Esophagus squamous epithelium (tissue), 5 donors: ENCODE data around the gene ADAMTS3. TPM values are rescaled to one million over a fixed set of nuclear protein-coding genes. Genes with fewer than 3 reads are reported as not detected.
A peak's percentile ranks its signal among the peaks of the same experiment; 100 is the strongest.

Source experiments
- DNase-seq: peaks from one replicate; lab custom pipeline; 2025; lab: John Stamatoyannopoulos, UW
- H3K27ac ChIP-seq, 4 donors: fragments of 200-600 bp; sonication (generic); one replicate each; pipeline ENCODE4 v1.5.1; 2016 to 2019; ENCODE audit warnings: mild to moderate bottlenecking in 1 of 4
- H3K27me3 ChIP-seq, 4 donors: fragments of 200-600 bp; sonication (generic); 1 replicate in 3 of 4; 2 replicates in 1 of 4; pipeline versions ENCODE4 v1.5.1 to v1.6.0; 2017 to 2021; ENCODE audit warnings: antibody characterized with exemption in 1 of 4
- H3K36me3 ChIP-seq, 3 donors: fragments of 200-600 bp; sonication (generic); one replicate each; pipeline ENCODE4 v1.5.1; 2016 to 2019
- H3K4me1 ChIP-seq, 3 donors: fragments of 200-600 bp; sonication (generic); one replicate each; pipeline ENCODE4 v1.5.1; 2017 to 2019
- H3K4me3 ChIP-seq, 4 donors: fragments of 200-600 bp; sonication (generic); 1 replicate in 3 of 4; 2 replicates in 1 of 4; pipeline ENCODE4 v1.5.1; 2016 to 2019; ENCODE audit warnings: mild to moderate bottlenecking in 2 of 4, moderate library complexity in 1 of 4
- H3K9me3 ChIP-seq, 3 donors: fragments of 200-600 bp; sonication (generic); one replicate each; pipeline ENCODE4 v1.5.1; 2016 to 2019
- POLR2A ChIP-seq, 4 donors: fragments of 450-650 bp; IDR thresholded peaks; one replicate each; pipeline ENCODE4 v1.6.1; 2017; ENCODE audit warnings: antibody characterized with exemption in 4 of 4, mild to moderate bottlenecking in 4 of 4, moderate library complexity in 3 of 4
- WGBS, 2 donors: methylation state at CpG; one replicate each; pipeline ENCODE4 v1.1.5; 2018; 5-methylcytosine and 5-hydroxymethylcytosine counted together
- intact Hi-C: fragments of 100-400 bp; cut with DNase I; formaldehyde crosslinking; loops from one replicate; pipeline ENCODE4 v1.15.0; 2022
- total RNA-seq, 4 donors: library from RNA; depleted of rRNA; stranded (reverse); fragments of >200 nt; gene quantifications; one replicate each; pipeline ENCODE4 v1.1.0, GENCODE V29; 2016
- TF ChIP-seq, protein P1 (sequence below), 6 experiments: fragments of 450-650 bp in 4 of 6; fragments of 200-600 bp in 2 of 6; sonication (generic) in 2 of 6; IDR thresholded peaks; one replicate each; pipeline ENCODE4 v1.5.1; 2016 to 2019; ENCODE audit warnings: antibody characterized with exemption in 6 of 6, mild to moderate bottlenecking in 4 of 6, moderate library complexity in 4 of 6
- donor health status: DM: yes; HTN: yes; CAD: no.

The ADAMTS3 gene
- total RNA-seq, 4 donors from 2014 or later, result 0.15 to 0.57 (median 0.18) TPM; not detected in 1

- DNase-seq, result no peak
- Histone ChIP-seq H3K4me3 (no peak overlapping the region), H3K4me1 (no peaks in the 10 kb centered on the region), H3K9me3 (no peaks in the 10 kb centered on the region), H3K27ac (no peak overlapping the region), H3K27me3 (no peaks in the 10 kb centered on the region), H3K36me3 (no peaks in the 10 kb centered on the region)
- TF ChIP-seq, protein P1, sequence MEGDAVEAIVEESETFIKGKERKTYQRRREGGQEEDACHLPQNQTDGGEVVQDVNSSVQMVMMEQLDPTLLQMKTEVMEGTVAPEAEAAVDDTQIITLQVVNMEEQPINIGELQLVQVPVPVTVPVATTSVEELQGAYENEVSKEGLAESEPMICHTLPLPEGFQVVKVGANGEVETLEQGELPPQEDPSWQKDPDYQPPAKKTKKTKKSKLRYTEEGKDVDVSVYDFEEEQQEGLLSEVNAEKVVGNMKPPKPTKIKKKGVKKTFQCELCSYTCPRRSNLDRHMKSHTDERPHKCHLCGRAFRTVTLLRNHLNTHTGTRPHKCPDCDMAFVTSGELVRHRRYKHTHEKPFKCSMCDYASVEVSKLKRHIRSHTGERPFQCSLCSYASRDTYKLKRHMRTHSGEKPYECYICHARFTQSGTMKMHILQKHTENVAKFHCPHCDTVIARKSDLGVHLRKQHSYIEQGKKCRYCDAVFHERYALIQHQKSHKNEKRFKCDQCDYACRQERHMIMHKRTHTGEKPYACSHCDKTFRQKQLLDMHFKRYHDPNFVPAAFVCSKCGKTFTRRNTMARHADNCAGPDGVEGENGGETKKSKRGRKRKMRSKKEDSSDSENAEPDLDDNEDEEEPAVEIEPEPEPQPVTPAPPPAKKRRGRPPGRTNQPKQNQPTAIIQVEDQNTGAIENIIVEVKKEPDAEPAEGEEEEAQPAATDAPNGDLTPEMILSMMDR (IDR thresholded peaks at IDR 0.05), result no peak
- WGBS, 2 donors, result 65 to 82% methylated on average over 1 of the region's 1 CpG
- intact Hi-C loops, result no loop called here
These were observed 268.9 kb downstream of the ADAMTS3 start for GRCh38 chr4:72300126-72300525.

- intact Hi-C loops, result no loop called here
- no peak overlapping the region for H3K4me3 ChIP-seq
- H3K9me3 ChIP-seq, result no peaks in the 10 kb centered on the region
- no peaks in the 10 kb centered on the region for H3K4me1 ChIP-seq
- TF ChIP-seq, protein P1 (IDR thresholded peaks at IDR 0.05), result peak in 5 of 6 experiments; percentile 32 to 62 (median 50)
- no peak for TF ChIP-seq POLR2A (IDR thresholded peaks at IDR 0.05)
- 25 to 29% methylated on average over 5 of the region's 5 CpGs for WGBS, 2 donors
- no peaks in the 10 kb centered on the region for H3K27me3 ChIP-seq
- no peak overlapping the region for H3K27ac ChIP-seq
- H3K36me3 ChIP-seq, result no peaks in the 10 kb centered on the region
- no peak for DNase-seq
These were observed 273.0 kb downstream of the ADAMTS3 start for GRCh38 chr4:72295966-72296557.

- DNase-seq, result no peak
- WGBS, 2 donors, result 84 to 96% methylated on average over 5 to 6 of the region's 9 CpGs
- H3K4me1 ChIP-seq, result no peaks in the 10 kb centered on the region
These were observed 278.3 kb downstream of the ADAMTS3 start for GRCh38 chr4:72290737-72291136.

GRCh38 chr4:72286910-72287309, 282.1 kb downstream of the ADAMTS3 start:
- WGBS, 2 donors, result 69 to 86% methylated on average over 2 of the region's 2 CpGs
- TF ChIP-seq POLR2A (IDR thresholded peaks at IDR 0.05), result no peak
- TF ChIP-seq, protein P1 (IDR thresholded peaks at IDR 0.05), result no peak
- no peaks in the 10 kb centered on the region for H3K27me3 ChIP-seq
- no peaks in the 10 kb centered on the region for H3K4me1 ChIP-seq
- no peaks in the 10 kb centered on the region for H3K9me3 ChIP-seq
- no peak for DNase-seq
- H3K27ac ChIP-seq, result no peak overlapping the region
- intact Hi-C loops, result no loop called here
- H3K4me3 ChIP-seq, result no peak overlapping the region
- no peaks in the 10 kb centered on the region for H3K36me3 ChIP-seq

More at GRCh38 chr4:72290737-72291136, 278.3 kb downstream of the ADAMTS3 start:
- Histone ChIP-seq H3K27me3 (no peaks in the 10 kb centered on the region), H3K9me3 (no peaks in the 10 kb centered on the region), H3K27ac (no peak overlapping the region), H3K4me3 (no peak overlapping the region), H3K36me3 (no peaks in the 10 kb centered on the region)
- intact Hi-C loops, result no loop called here
- TF ChIP-seq, protein P1 (IDR thresholded peaks at IDR 0.05), result no peak
- TF ChIP-seq POLR2A (IDR thresholded peaks at IDR 0.05), result no peak

GRCh38 chr4:72286185-72286584, 282.8 kb downstream of the ADAMTS3 start:
- intact Hi-C loops, result no loop called here
- TF ChIP-seq, protein P1 (IDR thresholded peaks at IDR 0.05), result peak in 2 of 6 experiments; percentile 38 to 49
- TF ChIP-seq POLR2A (IDR thresholded peaks at IDR 0.05), result no peak
- no peaks in the 10 kb centered on the region for H3K4me1 ChIP-seq
- no peak for DNase-seq
- no peaks in the 10 kb centered on the region for H3K27me3 ChIP-seq
- no peak overlapping the region for H3K4me3 ChIP-seq
- no peaks in the 10 kb centered on the region for H3K36me3 ChIP-seq
- WGBS, 2 donors, result 76 to 81% methylated on average over 1 of the region's 1 CpG
- no peaks in the 10 kb centered on the region for H3K9me3 ChIP-seq
- H3K27ac ChIP-seq, result no peak overlapping the region
